GM12878 (cell line): ENCODE data around the gene LRRC47. TPM values are rescaled to one million over a fixed set of nuclear protein-coding genes. Genes with fewer than 3 reads are reported as not detected.

Experiments used
- ATAC-seq: fragments of 200-7000 bp; cut with Tn5 transposase; 3 replicates; pipeline ENCODE4 v1.9.1; 2020; ENCODE audit warnings: mild to moderate bottlenecking, moderate library complexity
- BruUV-seq: library from RNA; stranded (reverse); fragments of 400-500 nt; replicated peaks from 2 replicates; lab custom pipeline; 2021; lab: Mats Ljungman, UMichigan
- CTCF ChIA-PET: fragments of 300-600 bp; sonication (Branson Sonifier 250); formaldehyde crosslinking; extraction: SDS; loops from one replicate; lab custom pipeline; 2021; ENCODE audit warnings: inconsistent platforms; lab: Yijun Ruan, JAX
- POLR2A ChIA-PET: fragments of 350-600 bp; formaldehyde crosslinking; extraction: SDS; loops from one replicate; lab custom pipeline; 2021; ENCODE audit warnings: inconsistent platforms; lab: Charles Lee
- RAD21 ChIA-PET: fragments of 300-600 bp; sonication (Branson Sonifier 250); formaldehyde crosslinking; loops from one replicate; lab custom pipeline; 2023; ENCODE audit warnings: antibody characterized with exemption; ENCODE audit not compliant: unreplicated experiment; lab: Charles Lee
- SMC1A ChIA-PET: fragments of 300-600 bp; sonication (Branson Sonifier 250); formaldehyde crosslinking; loops from one replicate; lab custom pipeline; 2023; ENCODE audit not compliant: unreplicated experiment, uncharacterized antibody; lab: Charles Lee
- DNase-seq: peaks from one replicate; pipeline ENCODE4 v3.0.0-alpha.2; 2011; ENCODE audit warnings: low read depth, low spot score
- FAIRE-seq: peaks from 3 replicates; lab custom pipeline; 2011; peaks lifted over from hg19 to GRCh38; lab: Jason Lieb, UNC
- H2AFZ ChIP-seq: 2 replicates; pipeline ENCODE4 v1.6.0; 2011; ENCODE audit warnings: low read depth, low read length, control low read depth; ENCODE audit not compliant: control insufficient read depth
- H3K27ac ChIP-seq: 2 replicates; pipeline ENCODE4 v1.5.1; 2011; ENCODE audit warnings: control low read depth; ENCODE audit not compliant: control insufficient read depth, insufficient read depth
- H3K27me3 ChIP-seq, 2 experiments: replicated peaks in 1 of 2; 2 replicates each; pipeline versions ENCODE4 v1.6.0 to v1.6.1; 2011; ENCODE audit warnings: low read length in 1 of 2; ENCODE audit not compliant: control insufficient read depth in 2 of 2, insufficient read depth in 2 of 2
- H3K36me3 ChIP-seq, 2 experiments: 2 replicates each; pipeline ENCODE4 v1.5.1; 2011; ENCODE audit warnings: low read length in 1 of 2; ENCODE audit not compliant: control insufficient read depth in 2 of 2, insufficient read depth in 2 of 2
- H3K4me1 ChIP-seq: 2 replicates; pipeline ENCODE4 v1.6.1; 2011; ENCODE audit warnings: mild to moderate bottlenecking, low read length, moderate library complexity, mixed read lengths; ENCODE audit not compliant: control insufficient read depth, insufficient read depth
- H3K4me2 ChIP-seq: 2 replicates; pipeline ENCODE4 v1.6.0; 2011; ENCODE audit warnings: control low read depth; ENCODE audit not compliant: control insufficient read depth, insufficient read depth
- H3K4me3 ChIP-seq: fragments of 200-600 bp; sonication (generic); 2 replicates; pipeline ENCODE4 v1.5.1; 2016
- H3K79me2 ChIP-seq: 2 replicates; pipeline ENCODE4 v1.6.0; 2011; ENCODE audit warnings: low read length; ENCODE audit not compliant: control insufficient read depth, insufficient read depth
- H3K9ac ChIP-seq: 2 replicates; pipeline ENCODE4 v1.8.0; 2011; ENCODE audit warnings: low read length, control low read depth, mixed read lengths; ENCODE audit not compliant: control insufficient read depth, insufficient read depth
- H3K9me3 ChIP-seq: replicated peaks from 3 replicates; pipeline ENCODE4 v1.5.1; 2011; ENCODE audit warnings: mild to moderate bottlenecking, low read length; ENCODE audit not compliant: control insufficient read depth, insufficient read depth
- H4K20me1 ChIP-seq: 2 replicates; pipeline ENCODE4 v1.6.0; 2011; ENCODE audit not compliant: control insufficient read depth, insufficient read depth
- ATF2 ChIP-seq: IDR thresholded peaks from 2 replicates; pipeline ENCODE4 v1.6.1; 2012; ENCODE audit warnings: low read length, inconsistent platforms
- BCLAF1 ChIP-seq: fragments of 450-650 bp; IDR thresholded peaks from 2 replicates; pipeline ENCODE4 v1.6.1; 2017; ENCODE audit warnings: antibody characterized with exemption, mild to moderate bottlenecking, moderate library complexity
- BHLHE40 ChIP-seq, 2 experiments: fragments of 450-650 bp in 1 of 2; IDR thresholded peaks; 2 replicates each; pipeline ENCODE4 v1.6.1; 2011 to 2017; ENCODE audit warnings: low read depth in 2 of 2, borderline replicate concordance in 1 of 2, improper control_type of control experiment in 1 of 2, low read length in 1 of 2, mild to moderate bottlenecking in 1 of 2
- EED ChIP-seq: sonication (generic); IDR thresholded peaks from 2 replicates; pipeline ENCODE4 v1.6.1; 2016; ENCODE audit warnings: antibody characterized with exemption, low read depth
- ESRRA ChIP-seq: IDR thresholded peaks from 2 replicates; pipeline ENCODE4 v1.6.1; 2012; ENCODE audit warnings: mild to moderate bottlenecking, low read length, improper control_type of control experiment
- GABPA ChIP-seq: IDR thresholded peaks from 2 replicates; pipeline ENCODE4 v1.6.1; 2014; ENCODE audit warnings: antibody characterized with exemption, low read depth, mild to moderate bottlenecking, inconsistent platforms
- HDAC2 ChIP-seq: fragments of 200-600 bp; sonication (generic); IDR thresholded peaks from 2 replicates; pipeline ENCODE4 v1.6.1; 2017
- IKZF1 ChIP-seq: fragments of 450-650 bp; conservative IDR thresholded peaks from 2 replicates; pipeline ENCODE4 v1.6.1; 2017; ENCODE audit warnings: antibody characterized with exemption, mild to moderate bottlenecking
- MLLT1 ChIP-seq: fragments of 450-650 bp; IDR thresholded peaks from 2 replicates; pipeline ENCODE4 v1.6.1; 2016; ENCODE audit warnings: mild to moderate bottlenecking
- SMAD5 ChIP-seq: IDR thresholded peaks from 2 replicates; pipeline ENCODE4 v1.6.1; 2016; ENCODE audit warnings: antibody characterized with exemption, low read depth
- SMC3 ChIP-seq: IDR thresholded peaks from 2 replicates; pipeline ENCODE4 v1.6.1; 2011; ENCODE audit warnings: low read length, improper control_type of control experiment, borderline replicate concordance
- SUZ12 ChIP-seq: fragments of 200-600 bp; sonication (generic); IDR thresholded peaks from one replicate; pipeline ENCODE4 v1.6.1; 2018; ENCODE audit warnings: antibody characterized with exemption, mild to moderate bottlenecking; ENCODE audit not compliant: unreplicated experiment
- ZZZ3 ChIP-seq: IDR thresholded peaks from 2 replicates; pipeline ENCODE4 v1.6.1; 2011; ENCODE audit warnings: low read depth; ENCODE audit not compliant: control insufficient read depth, insufficient read length
- WGBS: methylation state at CpG from one replicate; pipeline ENCODE4 v1.1.6; 2016; ENCODE audit warnings: low lambda C conversion rate; ENCODE audit not compliant: insufficient replicate concordance, insufficient coverage; ENCODE audit errors: missing lambda C conversion rate; 5-methylcytosine and 5-hydroxymethylcytosine counted together
- in situ Hi-C: fragments of 300-500 bp; cut with MboI; formaldehyde crosslinking; loops from 9 replicates; pipeline ENCODE4 v1.14.3; 2018; ENCODE audit warnings: mixed read lengths
- intact Hi-C: fragments of 100-400 bp; cut with micrococcal nuclease; formaldehyde crosslinking; loops from one replicate; pipeline ENCODE4 v1.14.2; 2022; ENCODE audit not compliant: unreplicated experiment
- polyA plus RNA-seq, 11 experiments: library from polyadenylated mRNA; depleted of rRNA in 4 of 11; unstranded in 6 of 11; stranded (reverse) in 5 of 11; fragments of >200 nt; fragmentation: Nextera tagmentation in 4 of 11; fragmentation: Illumina TruSeq in 1 of 11; extraction: Ambion mirVana in 4 of 11; extraction: Trizol in 1 of 11; gene quantifications; 1 replicate in 1 of 11; 2 replicates in 10 of 11; pipeline versions ENCODE4 v1.2.1 to v1.2.3, GENCODE V29; 2011 to 2016; ENCODE audit warnings: inconsistent platforms in 2 of 11, missing spikeins in 2 of 11, low read depth in 1 of 11
- total RNA-seq, 4 experiments: library from RNA; depleted of rRNA in 3 of 4; stranded (reverse); fragments of >200 nt in 3 of 4; fragmentation: Illumina TruSeq in 1 of 4; extraction: Trizol in 1 of 4; gene quantifications; 2 replicates each; pipeline versions ENCODE4 v1.2.1 to v1.2.3, GENCODE V29; 2013 to 2021
- TF ChIP-seq, protein P1 (sequence below): fragments of 450-650 bp; IDR thresholded peaks from 2 replicates; pipeline ENCODE4 v1.6.1; 2017; ENCODE audit warnings: mild to moderate bottlenecking, moderate library complexity

Gene LRRC47
- total and polyA plus RNA-seq, 10 of the 15 experiments (the other 5 are each of a cell fraction or from before 2014, with no cell fraction given) = 2.5 to 34.6 (median 18.2) TPM

DNA sequence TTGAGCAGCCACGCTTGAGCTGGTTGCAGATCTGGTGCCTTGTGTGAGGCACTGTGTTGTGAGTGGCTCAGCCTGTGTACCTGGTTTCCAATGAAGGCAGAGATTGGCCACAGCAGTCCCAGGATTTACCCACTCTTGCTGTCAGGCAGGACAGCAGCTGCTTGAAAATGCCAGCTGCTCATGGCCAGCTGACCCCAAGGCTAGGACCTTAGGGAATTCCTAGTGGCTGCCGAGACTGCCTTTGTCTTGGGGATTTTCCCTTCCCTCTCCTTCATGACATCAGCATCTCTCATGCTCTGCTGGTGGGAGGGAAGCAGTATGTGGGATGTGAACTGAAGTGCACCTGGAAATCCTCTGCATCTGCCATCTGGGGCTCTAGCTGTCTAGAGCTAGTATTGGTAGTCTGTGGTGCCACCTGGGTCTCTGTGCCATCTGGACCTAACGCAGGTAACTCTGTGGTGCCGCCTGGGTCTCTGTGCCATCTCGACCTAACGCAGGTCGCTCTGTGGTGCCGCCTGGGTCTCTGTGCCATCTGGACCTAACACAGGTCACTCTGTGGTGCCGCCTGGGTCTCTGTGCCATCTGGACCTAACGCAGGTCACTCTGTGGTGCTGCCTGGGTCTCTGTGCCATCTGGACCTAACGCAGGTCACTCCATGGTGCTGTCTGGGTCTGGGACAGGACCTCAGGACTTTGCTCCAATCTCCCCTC is 3.8 kb upstream of the LRRC47 start:
- Histone ChIP-seq H3K79me2 (peaks cover 11% of the 10 kb centered on the region), H3K4me3 (no peak overlapping the region), H2AFZ (no peak overlapping the region), H3K27me3 (no peaks in the 10 kb centered on the region), H3K36me3 (no peaks in the 10 kb centered on the region), H3K4me1 (peaks cover 11% of the 10 kb centered on the region), H3K9ac (no peak overlapping the region), H3K27ac (no peak overlapping the region; the same call in 1 of the 2 replicates), H3K9me3 (peaks cover 3% of the 10 kb centered on the region; the same call in 2 of the 3 replicates), H3K4me2 (no peak overlapping the region), H4K20me1 (no peaks in the 10 kb centered on the region)
- ChIA-PET SMC1A (no interaction called here), POLR2A (no interaction called here), RAD21 (no interaction called here), CTCF (interaction anchor here (1.4 kb wide), 1 partner anchor 24 kb away, joined by 4 read pairs; no protein-coding TSS in a partner anchor)
- BruUV-seq = no TSS peak
- no peak for FAIRE-seq
- intact Hi-C loops (loop anchor here (5.0 kb wide), 1 partner anchor 102 kb away; the partner anchor contains the start of gene C1orf174), in situ Hi-C loops (no loop called here)
- WGBS = 71% methylated on average over 11 of the region's 11 CpGs
- ATAC-seq = no peak
- DNase-seq = no peak
- TF ChIP-seq ESRRA (no peak), MLLT1 (no peak), IKZF1 (no peak), GABPA (no peak), HDAC2 (no peak), BHLHE40 (IDR thresholded peaks at IDR 0.05; ENCODE audit: borderline replicate concordance in 1 of 2, low read depth in 2 of 2, low read length in 1 of 2) (no peak), SUZ12 (no peak), ATF2 (no peak), BCLAF1 (no peak), EED (no peak), SMAD5 (no peak), ZZZ3 (no peak), SMC3 (no peak)
- TF ChIP-seq, protein P1, sequence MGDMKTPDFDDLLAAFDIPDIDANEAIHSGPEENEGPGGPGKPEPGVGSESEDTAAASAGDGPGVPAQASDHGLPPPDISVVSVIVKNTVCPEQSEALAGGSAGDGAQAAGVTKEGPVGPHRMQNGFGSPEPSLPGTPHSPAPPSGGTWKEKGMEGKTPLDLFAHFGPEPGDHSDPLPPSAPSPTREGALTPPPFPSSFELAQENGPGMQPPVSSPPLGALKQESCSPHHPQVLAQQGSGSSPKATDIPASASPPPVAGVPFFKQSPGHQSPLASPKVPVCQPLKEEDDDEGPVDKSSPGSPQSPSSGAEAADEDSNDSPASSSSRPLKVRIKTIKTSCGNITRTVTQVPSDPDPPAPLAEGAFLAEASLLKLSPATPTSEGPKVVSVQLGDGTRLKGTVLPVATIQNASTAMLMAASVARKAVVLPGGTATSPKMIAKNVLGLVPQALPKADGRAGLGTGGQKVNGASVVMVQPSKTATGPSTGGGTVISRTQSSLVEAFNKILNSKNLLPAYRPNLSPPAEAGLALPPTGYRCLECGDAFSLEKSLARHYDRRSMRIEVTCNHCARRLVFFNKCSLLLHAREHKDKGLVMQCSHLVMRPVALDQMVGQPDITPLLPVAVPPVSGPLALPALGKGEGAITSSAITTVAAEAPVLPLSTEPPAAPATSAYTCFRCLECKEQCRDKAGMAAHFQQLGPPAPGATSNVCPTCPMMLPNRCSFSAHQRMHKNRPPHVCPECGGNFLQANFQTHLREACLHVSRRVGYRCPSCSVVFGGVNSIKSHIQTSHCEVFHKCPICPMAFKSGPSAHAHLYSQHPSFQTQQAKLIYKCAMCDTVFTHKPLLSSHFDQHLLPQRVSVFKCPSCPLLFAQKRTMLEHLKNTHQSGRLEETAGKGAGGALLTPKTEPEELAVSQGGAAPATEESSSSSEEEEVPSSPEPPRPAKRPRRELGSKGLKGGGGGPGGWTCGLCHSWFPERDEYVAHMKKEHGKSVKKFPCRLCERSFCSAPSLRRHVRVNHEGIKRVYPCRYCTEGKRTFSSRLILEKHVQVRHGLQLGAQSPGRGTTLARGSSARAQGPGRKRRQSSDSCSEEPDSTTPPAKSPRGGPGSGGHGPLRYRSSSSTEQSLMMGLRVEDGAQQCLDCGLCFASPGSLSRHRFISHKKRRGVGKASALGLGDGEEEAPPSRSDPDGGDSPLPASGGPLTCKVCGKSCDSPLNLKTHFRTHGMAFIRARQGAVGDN = no peak
